Bronchial epithelial cell (primary cell): ENCODE data around the gene DPYSL5. TPM values are rescaled to one million over a fixed set of nuclear protein-coding genes. Genes with fewer than 3 reads are reported as not detected.

Experiments used
- DNase-seq: peaks from one replicate; pipeline ENCODE4 v3.0.0-alpha.2; 2010; ENCODE audit warnings: low read depth
- FAIRE-seq: peaks from 2 replicates; lab custom pipeline; 2011; peaks lifted over from hg19 to GRCh38; lab: Jason Lieb, UNC
- H3K27me3 ChIP-seq: 2 replicates; pipeline ENCODE4 v1.5.1; 2011; ENCODE audit warnings: low read length; ENCODE audit not compliant: control insufficient read depth, insufficient read depth
- H3K36me3 ChIP-seq: 2 replicates; pipeline ENCODE4 v1.5.1; 2011; ENCODE audit warnings: low read length; ENCODE audit not compliant: control insufficient read depth, insufficient read depth
- H3K4me3 ChIP-seq: 2 replicates; pipeline ENCODE4 v1.5.1; 2011; ENCODE audit warnings: mild to moderate bottlenecking, low read depth, low read length, control low read depth
- total RNA-seq: library from RNA; depleted of rRNA; stranded (reverse); fragments of >200 nt; gene quantifications from 2 replicates; pipeline ENCODE4 v1.2.1, GENCODE V29; 2014
- TF ChIP-seq, protein P1 (sequence below): IDR thresholded peaks from 2 replicates; pipeline ENCODE4 v1.5.1; 2011; ENCODE audit warnings: mild to moderate bottlenecking, moderate library complexity, low read length, control low read depth, inconsistent platforms; ENCODE audit not compliant: insufficient read depth, severe bottlenecking

DPYSL5 gene
- total RNA-seq, 1 donor from 2014 or later: not detected

DNA sequence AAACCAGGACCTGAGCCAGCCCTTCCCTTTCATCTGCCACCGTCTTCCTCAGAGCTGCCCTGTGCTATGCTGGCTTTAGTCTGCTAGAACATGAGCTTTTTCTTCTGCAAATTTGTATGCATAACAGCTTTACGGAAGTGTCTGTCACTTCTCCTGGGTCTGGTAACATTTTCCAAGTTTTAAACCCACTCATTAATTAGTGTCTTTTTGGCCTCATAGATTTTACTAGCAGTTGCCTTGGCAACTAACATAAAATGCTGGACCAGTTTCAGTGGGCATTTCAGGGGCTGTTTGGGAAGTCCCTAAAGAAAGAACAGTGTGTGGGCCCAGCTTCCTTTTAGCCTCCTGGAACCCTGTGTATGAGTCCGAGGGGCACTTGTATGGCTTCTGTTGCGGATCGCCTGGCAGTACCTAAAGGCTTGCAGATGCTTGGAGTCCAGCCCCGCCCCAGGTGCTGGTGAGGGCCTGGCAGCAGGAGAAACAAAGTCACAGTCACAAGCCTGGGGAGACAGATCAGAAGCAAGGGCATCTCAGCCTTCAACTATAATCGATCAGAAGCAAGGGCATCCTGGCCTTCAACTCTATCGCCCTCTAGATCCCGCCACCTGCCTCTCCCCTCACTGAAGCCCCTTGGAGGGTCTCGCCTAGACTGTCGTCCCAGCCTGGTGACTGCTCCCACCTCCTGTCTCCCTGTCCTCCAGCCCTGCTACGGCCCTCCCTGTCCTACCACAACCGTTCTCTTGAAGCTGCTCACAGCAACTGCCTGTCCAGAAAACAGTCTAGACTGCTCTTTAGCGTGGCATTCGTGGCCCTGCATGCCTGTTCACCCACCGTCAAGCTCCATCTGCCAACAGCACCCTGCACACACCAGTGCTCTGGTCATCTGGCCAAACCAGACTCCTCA lies 85.8 kb downstream of the DPYSL5 start:
- no peaks in the 10 kb centered on the region for H3K36me3 ChIP-seq
- no peak for FAIRE-seq
- TF ChIP-seq, protein P1, sequence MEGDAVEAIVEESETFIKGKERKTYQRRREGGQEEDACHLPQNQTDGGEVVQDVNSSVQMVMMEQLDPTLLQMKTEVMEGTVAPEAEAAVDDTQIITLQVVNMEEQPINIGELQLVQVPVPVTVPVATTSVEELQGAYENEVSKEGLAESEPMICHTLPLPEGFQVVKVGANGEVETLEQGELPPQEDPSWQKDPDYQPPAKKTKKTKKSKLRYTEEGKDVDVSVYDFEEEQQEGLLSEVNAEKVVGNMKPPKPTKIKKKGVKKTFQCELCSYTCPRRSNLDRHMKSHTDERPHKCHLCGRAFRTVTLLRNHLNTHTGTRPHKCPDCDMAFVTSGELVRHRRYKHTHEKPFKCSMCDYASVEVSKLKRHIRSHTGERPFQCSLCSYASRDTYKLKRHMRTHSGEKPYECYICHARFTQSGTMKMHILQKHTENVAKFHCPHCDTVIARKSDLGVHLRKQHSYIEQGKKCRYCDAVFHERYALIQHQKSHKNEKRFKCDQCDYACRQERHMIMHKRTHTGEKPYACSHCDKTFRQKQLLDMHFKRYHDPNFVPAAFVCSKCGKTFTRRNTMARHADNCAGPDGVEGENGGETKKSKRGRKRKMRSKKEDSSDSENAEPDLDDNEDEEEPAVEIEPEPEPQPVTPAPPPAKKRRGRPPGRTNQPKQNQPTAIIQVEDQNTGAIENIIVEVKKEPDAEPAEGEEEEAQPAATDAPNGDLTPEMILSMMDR: no peak
- no peak for DNase-seq
- H3K27me3 ChIP-seq: no peaks in the 10 kb centered on the region
- H3K4me3 ChIP-seq: no peak overlapping the region

DNA sequence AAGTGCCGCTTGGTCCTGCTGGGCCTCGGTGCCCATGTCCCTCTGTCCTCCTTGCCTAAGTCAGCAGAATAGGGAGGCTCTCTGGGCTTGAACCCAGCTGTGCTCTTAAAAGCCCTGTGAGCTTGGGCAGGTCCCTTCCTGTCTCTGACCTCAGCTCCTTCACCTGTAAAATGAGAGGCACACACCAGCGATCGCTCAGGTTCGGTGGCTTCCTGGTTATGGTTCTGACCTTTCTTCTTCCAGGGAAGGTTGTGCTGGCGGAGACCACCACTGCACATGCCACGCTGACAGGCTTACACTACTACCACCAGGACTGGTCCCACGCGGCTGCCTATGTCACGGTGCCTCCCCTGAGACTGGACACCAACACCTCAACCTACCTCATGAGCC lies 86.4 kb downstream of the DPYSL5 start:
- no peak for DNase-seq

DNA sequence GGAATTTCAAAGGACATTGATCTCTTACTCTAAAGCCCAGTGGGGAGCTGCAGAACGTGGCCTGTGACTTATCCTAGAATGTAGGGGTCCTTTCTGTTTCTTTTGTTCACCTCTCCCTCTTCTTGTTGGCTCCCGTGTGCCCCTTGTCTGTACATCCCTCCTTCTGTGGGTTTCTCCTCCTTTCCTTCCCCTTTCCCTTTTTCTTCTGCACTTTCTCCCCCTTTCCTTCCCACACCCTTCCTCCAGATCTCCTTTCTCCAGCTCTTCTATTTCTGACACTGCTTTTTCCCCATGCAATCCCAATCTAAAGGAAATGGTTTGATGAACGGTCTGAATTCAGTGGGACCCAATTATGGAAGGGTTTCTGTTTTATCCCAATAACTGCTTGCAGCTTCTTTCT lies 87.1 kb downstream of the DPYSL5 start:
- no peak for DNase-seq
- Histone ChIP-seq H3K4me3 (no peak overlapping the region), H3K36me3 (no peaks in the 10 kb centered on the region), H3K27me3 (no peaks in the 10 kb centered on the region)
- TF ChIP-seq, protein P1: no peak
- FAIRE-seq: no peak

More for the DNA sequence above, 86.4 kb downstream of the DPYSL5 start:
- TF ChIP-seq, protein P1: no peak
- H3K27me3 ChIP-seq: no peaks in the 10 kb centered on the region
- H3K36me3 ChIP-seq: no peaks in the 10 kb centered on the region
- no peak for FAIRE-seq
- no peak overlapping the region for H3K4me3 ChIP-seq

DNA sequence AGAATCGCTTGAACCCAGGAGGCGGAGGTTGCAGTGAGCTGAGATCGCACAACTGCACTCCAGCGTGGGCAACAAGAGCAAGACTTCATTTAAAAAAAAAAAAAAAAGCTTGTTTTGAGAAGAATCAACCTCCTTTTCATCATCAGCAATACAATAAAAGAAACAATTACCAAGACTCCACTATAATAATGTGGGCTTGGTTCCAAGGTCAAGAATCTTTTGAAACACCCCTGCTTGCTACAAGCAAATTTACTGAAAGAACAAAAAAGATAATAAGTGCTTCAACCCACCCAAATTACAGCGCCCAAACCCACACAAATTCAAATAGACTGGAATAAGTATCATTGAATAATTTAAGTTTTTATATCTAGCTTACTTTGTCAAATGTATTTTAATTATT lies 88.9 kb downstream of the DPYSL5 start:
- DNase-seq: no peak
- TF ChIP-seq, protein P1: no peak
- H3K4me3 ChIP-seq: no peak overlapping the region
- no peak for FAIRE-seq
- H3K27me3 ChIP-seq: no peaks in the 10 kb centered on the region
- no peaks in the 10 kb centered on the region for H3K36me3 ChIP-seq

DNA sequence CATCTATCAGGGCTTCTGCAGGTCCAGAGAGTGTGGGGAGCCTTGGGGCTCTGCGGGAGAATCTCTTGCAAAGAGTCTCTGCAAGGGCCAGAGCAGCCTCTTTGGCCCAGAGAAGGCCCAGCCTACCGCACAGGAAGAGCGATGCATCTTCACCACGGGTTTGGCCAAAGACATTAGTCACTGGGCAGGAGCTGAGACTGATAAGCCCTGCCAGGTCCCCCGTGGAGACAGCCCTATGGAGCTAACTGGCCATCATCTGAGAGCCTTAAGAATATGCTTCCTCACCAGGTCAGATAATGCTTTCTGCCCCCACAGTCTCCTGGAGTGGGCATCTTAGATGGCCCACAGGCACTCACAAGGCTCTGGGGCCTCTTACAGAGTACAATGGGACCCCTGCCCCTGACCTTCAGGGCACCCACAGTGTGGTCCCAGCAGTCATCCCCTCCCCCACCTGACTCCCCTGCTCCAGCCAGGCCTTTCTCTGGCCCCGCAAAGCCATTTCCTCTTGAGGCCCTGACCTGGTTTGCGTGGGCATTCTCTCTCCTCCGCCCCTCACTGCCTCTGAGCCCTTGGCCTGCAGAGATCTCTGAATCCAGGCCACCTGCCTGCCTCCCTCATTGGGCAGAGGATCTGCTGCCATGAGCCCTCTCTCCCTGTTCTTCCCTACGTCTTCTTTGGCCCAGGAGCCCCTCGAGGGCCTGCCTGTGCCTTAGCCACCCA lies 90.6 kb downstream of the DPYSL5 start:
- Histone ChIP-seq H3K36me3 (no peaks in the 10 kb centered on the region), H3K4me3 (no peak overlapping the region), H3K27me3 (peaks cover 4% of the 10 kb centered on the region)
- DNase-seq (no peak), FAIRE-seq (no peak)
- TF ChIP-seq, protein P1: no peak
